Adrenal gland (tissue), 12 donors: ENCODE data around the gene DMBX1. TPM values are rescaled to one million over a fixed set of nuclear protein-coding genes. Genes with fewer than 3 reads are reported as not detected.

ENCODE experiments used
- DNase-seq, 7 donors: peaks; one replicate each; pipeline ENCODE4 v3.0.0-alpha.2; 2019 to 2020
- H3K27ac ChIP-seq, 5 donors: fragments of 200-600 bp; sonication (generic) in 4 of 5; 1 replicate in 3 of 5; 2 replicates in 2 of 5; pipeline versions ENCODE4 v1.5.1 to v1.8.0; 2016 to 2020; ENCODE audit warnings: mild to moderate bottlenecking in 1 of 5
- H3K27me3 ChIP-seq: fragments of 200-600 bp; 2 replicates; pipeline ENCODE4 v1.8.0; 2021
- H3K36me3 ChIP-seq, 2 donors: fragments of 200-600 bp; replicated peaks in 1 of 2; 1 replicate in 1 of 2; 2 replicates in 1 of 2; pipeline versions ENCODE4 v1.5.1 to v1.8.0; 2018 to 2022
- H3K4me1 ChIP-seq, 2 donors: fragments of 200-600 bp; replicated peaks in 1 of 2; 1 replicate in 1 of 2; 2 replicates in 1 of 2; pipeline versions ENCODE4 v1.5.1 to v1.8.0; 2018 to 2021
- H3K4me3 ChIP-seq, 4 donors: fragments of 200-600 bp; sonication (generic) in 3 of 4; one replicate each; pipeline ENCODE4 v1.5.1; 2016 to 2018
- H3K9me3 ChIP-seq, 3 donors: fragments of 200-600 bp; sonication (generic) in 1 of 3; replicated peaks in 1 of 3; 1 replicate in 2 of 3; 2 replicates in 1 of 3; pipeline versions ENCODE4 v1.5.1 to v1.8.0; 2016 to 2021
- POLR2A ChIP-seq, 2 donors: fragments of 450-650 bp; IDR thresholded peaks; one replicate each; pipeline ENCODE4 v1.6.1; 2017; ENCODE audit warnings: antibody characterized with exemption in 2 of 2, mild to moderate bottlenecking in 2 of 2, moderate library complexity in 1 of 2
- WGBS, 4 donors: extraction: QIAGEN DNeasy Blood & Tissue Kit in 2 of 4; methylation state at CpG; one replicate each; pipeline versions ENCODE4 v1.1.5 to v1.1.7; 2013 to 2017; 5-methylcytosine and 5-hydroxymethylcytosine counted together
- intact Hi-C, 2 donors: fragments of 100-400 bp; cut with DNase I; formaldehyde crosslinking; loops; one replicate each; pipeline versions ENCODE4 v1.14.1 to v1.15.0; 2022 to 2023
- polyA plus RNA-seq, 3 donors: library from polyadenylated mRNA; stranded (reverse); fragments of 200-250 nt in 2 of 3; fragments of 350-450 nt in 1 of 3; fragmentation: Illumina TruSeq in 1 of 3; extraction: RNeasy Lipid Tissue Mini Kit (QIAGEN cat#74804) in 1 of 3; gene quantifications; one replicate each; pipeline ENCODE4 v1.2.3, GENCODE V29; 2013 to 2014
- total RNA-seq, 9 donors: library from RNA; depleted of rRNA in 4 of 9; stranded (reverse); fragments of >200 nt in 4 of 9; fragments of 120-200 nt in 1 of 9; fragmentation: NEBNext Ultra II Directional in 1 of 9; extraction: Animal tissue kit (Norgen Biotek cat#: 25700) in 1 of 9; gene quantifications; one replicate each; pipeline versions ENCODE4 v1.1.0 to v1.2.4, GENCODE V29; 2013 to 2023
- TF ChIP-seq, protein P1 (sequence below), 6 experiments: fragments of 450-650 bp in 4 of 6; fragments of 200-600 bp in 2 of 6; sonication (generic) in 1 of 6; IDR thresholded peaks; 1 replicate in 5 of 6; 2 replicates in 1 of 6; pipeline versions ENCODE4 v1.5.1 to v1.8.0; 2016 to 2021; ENCODE audit warnings: antibody characterized with exemption in 6 of 6, mild to moderate bottlenecking in 2 of 6, moderate library complexity in 1 of 6
- donor health status: healthy with polysubstance abuse.
- donor health status: Bipolar disorder and iron deficiency.
- donor health status: DM: yes; HTN: yes; CAD: no.
- donor health status: DM: no; HTN: no; CAD: no.
- donor health status: DM: no; HTN: no; CAD: no.
- donor health status: DM: yes; HTN: yes; CAD: no.

The DMBX1 gene
- total and polyA plus RNA-seq, 12 donors: 0.07 to 0.16 (median 0.14) TPM; not detected in 9

DNA sequence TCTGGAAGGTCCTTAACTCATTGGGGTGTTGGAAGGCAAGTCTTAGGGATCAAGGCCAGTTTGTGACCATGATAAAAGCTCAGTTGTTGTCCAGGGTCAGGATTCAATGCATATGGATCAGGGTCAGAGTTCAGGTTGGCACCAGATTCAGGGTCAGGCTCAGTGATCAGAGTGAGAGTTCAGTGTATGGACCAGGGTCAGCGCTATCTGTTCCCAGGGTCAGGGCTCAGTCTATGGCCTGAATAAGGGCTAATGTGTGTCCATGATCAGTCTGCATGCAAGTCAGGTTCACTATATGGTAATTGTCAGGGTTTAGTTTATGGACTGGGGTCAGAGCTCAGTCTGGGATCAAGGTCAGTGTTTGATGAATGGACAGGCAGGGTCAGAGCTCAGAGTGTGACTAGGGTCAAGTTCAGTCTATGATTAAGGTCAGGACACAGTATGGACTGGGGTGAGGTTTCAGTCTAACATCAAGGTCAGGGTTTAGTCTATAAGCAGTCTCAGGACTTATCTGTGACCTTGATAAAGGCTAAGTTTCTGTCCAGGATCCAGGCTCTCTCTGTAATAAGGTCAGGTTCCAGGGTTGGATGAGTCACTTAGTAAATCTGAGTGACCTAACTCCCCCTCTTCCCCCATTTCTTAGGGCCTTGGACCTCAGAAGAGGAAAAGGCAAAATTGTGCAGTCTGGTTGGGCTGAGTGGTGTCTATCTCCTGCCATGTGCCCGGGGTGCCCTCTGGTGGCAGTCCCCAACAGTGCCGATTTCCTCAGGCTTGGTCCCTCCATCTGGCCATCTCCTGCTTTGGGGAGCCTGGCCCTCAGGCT, 38.0 kb downstream of the DMBX1 start:
- TF ChIP-seq, protein P1, sequence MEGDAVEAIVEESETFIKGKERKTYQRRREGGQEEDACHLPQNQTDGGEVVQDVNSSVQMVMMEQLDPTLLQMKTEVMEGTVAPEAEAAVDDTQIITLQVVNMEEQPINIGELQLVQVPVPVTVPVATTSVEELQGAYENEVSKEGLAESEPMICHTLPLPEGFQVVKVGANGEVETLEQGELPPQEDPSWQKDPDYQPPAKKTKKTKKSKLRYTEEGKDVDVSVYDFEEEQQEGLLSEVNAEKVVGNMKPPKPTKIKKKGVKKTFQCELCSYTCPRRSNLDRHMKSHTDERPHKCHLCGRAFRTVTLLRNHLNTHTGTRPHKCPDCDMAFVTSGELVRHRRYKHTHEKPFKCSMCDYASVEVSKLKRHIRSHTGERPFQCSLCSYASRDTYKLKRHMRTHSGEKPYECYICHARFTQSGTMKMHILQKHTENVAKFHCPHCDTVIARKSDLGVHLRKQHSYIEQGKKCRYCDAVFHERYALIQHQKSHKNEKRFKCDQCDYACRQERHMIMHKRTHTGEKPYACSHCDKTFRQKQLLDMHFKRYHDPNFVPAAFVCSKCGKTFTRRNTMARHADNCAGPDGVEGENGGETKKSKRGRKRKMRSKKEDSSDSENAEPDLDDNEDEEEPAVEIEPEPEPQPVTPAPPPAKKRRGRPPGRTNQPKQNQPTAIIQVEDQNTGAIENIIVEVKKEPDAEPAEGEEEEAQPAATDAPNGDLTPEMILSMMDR (IDR thresholded peaks at IDR 0.05): peak; percentile 73 to 98 (median 96)
- TF ChIP-seq POLR2A (IDR thresholded peaks at IDR 0.05): no peak
- H3K4me3 ChIP-seq: no peak overlapping the region
- WGBS, 4 donors: 0 to 33% (median 28%) methylated on average over 2 to 3 of the region's 3 CpGs
- peaks cover 3 to 8% of the 10 kb centered on the region in 2 donors for H3K4me1 ChIP-seq
- H3K27ac ChIP-seq: peak overlapping the region in 1 of 5 donors; percentile 31
- H3K36me3 ChIP-seq: no peaks in the 10 kb centered on the region
- no peaks in the 10 kb centered on the region for H3K27me3 ChIP-seq
- no peaks in the 10 kb centered on the region for H3K9me3 ChIP-seq
- peak; percentile 88 to 96 (median 91) for DNase-seq
- intact Hi-C loops: loop anchor here (2.0 to 5.0 kb wide), 4 partner anchors 49 to 120 kb away; no protein-coding TSS in a partner anchor

DNA sequence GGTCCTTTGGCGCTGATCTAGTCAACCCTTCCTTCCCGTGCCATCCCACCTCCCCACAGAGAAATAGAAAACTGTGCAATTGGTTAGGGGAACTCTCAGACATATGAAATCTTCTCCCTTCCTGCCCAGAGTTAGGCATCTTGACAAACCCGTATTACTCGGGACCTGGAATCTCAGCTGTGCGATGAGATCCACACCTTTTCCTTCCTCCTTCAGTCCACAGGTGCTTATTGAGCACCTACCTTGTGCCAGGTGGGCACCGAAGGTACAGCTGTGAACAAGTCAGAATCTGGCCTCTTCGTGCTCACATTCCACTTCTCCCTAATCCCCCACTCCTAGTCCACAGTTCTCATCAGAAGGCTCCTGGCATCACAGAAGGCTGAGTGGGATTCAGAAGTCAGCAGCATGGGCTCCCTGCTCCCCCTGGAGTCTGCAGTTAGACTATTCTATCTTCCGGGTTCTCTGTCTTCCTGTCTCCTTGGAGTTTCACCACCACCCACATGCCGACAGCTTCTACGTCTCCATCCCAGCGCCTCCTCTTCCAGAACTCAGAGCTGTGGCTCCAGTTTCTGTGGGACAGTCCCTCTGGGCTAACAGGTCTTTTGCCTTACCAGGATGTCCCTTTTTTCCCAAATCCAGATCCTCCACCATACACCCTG, 38.8 kb downstream of the DMBX1 start:
- H3K27me3 ChIP-seq: no peaks in the 10 kb centered on the region
- intact Hi-C loops: loop anchor here (2.0 to 5.0 kb wide), 4 partner anchors 50 to 121 kb away; no protein-coding TSS in a partner anchor
- 43 to 51% (median 47%) methylated on average over 11 of the region's 11 CpGs for WGBS, 4 donors

DNA sequence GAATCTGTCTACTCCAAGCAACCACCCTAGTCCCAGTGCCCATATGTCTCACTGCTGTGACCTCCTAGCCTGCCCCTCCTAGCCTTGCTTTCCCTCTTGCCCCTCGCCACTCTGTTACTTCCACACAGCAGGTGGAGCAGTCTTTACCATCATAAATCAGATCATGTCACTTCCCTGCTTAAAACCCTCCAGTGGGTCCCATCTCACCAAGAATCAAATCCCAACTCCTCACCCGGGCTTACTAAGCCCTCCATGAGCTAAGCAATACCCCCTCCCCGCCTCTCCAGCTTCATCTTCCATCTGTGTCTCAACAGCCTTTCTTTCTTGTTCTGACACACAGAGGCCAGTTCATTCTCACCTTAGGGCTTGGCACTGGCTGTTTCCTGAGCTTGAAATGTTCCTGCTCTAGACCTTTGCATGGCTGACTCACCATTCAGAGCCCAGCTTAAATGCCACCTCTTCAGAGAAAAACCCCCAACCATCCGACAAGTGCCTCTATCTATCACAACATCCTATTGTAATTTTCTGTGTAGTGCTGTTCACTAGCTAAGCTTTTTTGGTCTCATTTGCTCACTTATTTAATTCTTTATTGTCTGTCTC, 39.5 kb downstream of the DMBX1 start:
- Histone ChIP-seq H3K27me3 (no peaks in the 10 kb centered on the region), H3K27ac (no peak overlapping the region), H3K9me3 (no peaks in the 10 kb centered on the region), H3K4me1 (peaks cover 5 to 10% of the 10 kb centered on the region in 2 donors), H3K4me3 (no peak overlapping the region), H3K36me3 (no peaks in the 10 kb centered on the region)
- DNase-seq: no peak
- TF ChIP-seq, protein P1 (IDR thresholded peaks at IDR 0.05): no peak
- TF ChIP-seq POLR2A (IDR thresholded peaks at IDR 0.05): no peak
- intact Hi-C loops: loop anchor here (2.0 to 5.0 kb wide), 4 partner anchors 50 to 122 kb away; no protein-coding TSS in a partner anchor
- 41 to 66% (median 53%) methylated on average over 4 of the region's 4 CpGs for WGBS, 4 donors

More for the DNA sequence above, 38.8 kb downstream of the DMBX1 start:
- H3K4me3 ChIP-seq: no peak overlapping the region
- H3K27ac ChIP-seq: no peak overlapping the region
- no peak for DNase-seq
- H3K4me1 ChIP-seq: peaks cover 2 to 6% of the 10 kb centered on the region in 2 donors
- TF ChIP-seq, protein P1 (IDR thresholded peaks at IDR 0.05): peak in 2 of 6 experiments; percentile 12 to 36
- no peak for TF ChIP-seq POLR2A (IDR thresholded peaks at IDR 0.05)
- no peaks in the 10 kb centered on the region for H3K36me3 ChIP-seq
- H3K9me3 ChIP-seq: no peaks in the 10 kb centered on the region

DNA sequence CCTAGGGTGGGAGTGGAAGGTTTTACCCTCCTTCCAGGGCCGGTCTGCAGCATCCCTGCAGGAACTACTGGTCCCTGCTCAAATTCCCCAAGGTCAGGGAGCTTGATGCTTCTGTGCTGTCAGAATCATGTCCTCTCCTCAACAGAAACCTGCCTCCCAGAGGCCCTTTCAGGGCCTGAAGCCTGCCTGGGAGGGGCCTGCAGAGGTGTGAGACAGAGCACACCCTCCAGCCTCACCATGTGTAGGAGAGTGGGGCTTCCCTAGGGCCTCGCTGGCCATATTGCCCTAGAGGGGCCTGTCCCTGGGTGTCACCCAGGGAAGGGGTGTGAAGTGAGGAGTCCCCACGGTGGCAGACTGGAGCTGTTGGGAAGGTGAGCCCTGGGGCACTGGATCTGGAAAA, 40.7 kb downstream of the DMBX1 start:
- H3K36me3 ChIP-seq: no peaks in the 10 kb centered on the region
- DNase-seq: no peak
- no peaks in the 10 kb centered on the region for H3K27me3 ChIP-seq
- WGBS, 4 donors: 27 to 90% (median 77%) methylated on average over 2 to 3 of the region's 3 CpGs
- no peaks in the 10 kb centered on the region for H3K9me3 ChIP-seq
- H3K27ac ChIP-seq: no peak overlapping the region
- H3K4me3 ChIP-seq: no peak overlapping the region
- no peak for TF ChIP-seq POLR2A (IDR thresholded peaks at IDR 0.05)
- TF ChIP-seq, protein P1 (IDR thresholded peaks at IDR 0.05): no peak
- intact Hi-C loops: loop anchor here in 1 of 2 donors (5.0 kb wide), 2 partner anchors 123 to 192 kb away; no protein-coding TSS in a partner anchor
- H3K4me1 ChIP-seq: peaks cover 5 to 10% of the 10 kb centered on the region in 2 donors
